ENCODE measurements around the gene CYP4Z1. TPM values are rescaled to one million over a fixed set of nuclear protein-coding genes. Genes with fewer than 3 reads are reported as not detected.

The CYP4Z1 gene
- total and polyA plus RNA-seq, 2 donors (not counting 1 experiment from before 2014, with no cell fraction given), result not detected

Other genes with a start within 250 kb of the CYP4Z1 start
- not detected in 2 replicates for gene CYP4A11, start 125.8 kb upstream of the CYP4Z1 start, total RNA-seq
- not detected in 2 replicates for gene CYP4A11, start 125.8 kb upstream of the CYP4Z1 start, polyA plus RNA-seq
- not detected in 2 replicates for gene CYP4X1, start 43.6 kb upstream of the CYP4Z1 start, total RNA-seq
- gene CYP4X1, start 43.6 kb upstream of the CYP4Z1 start, polyA plus RNA-seq, result not detected in 2 replicates
- not detected in 2 replicates for gene CYP4A22, start 70.2 kb downstream of the CYP4Z1 start, total RNA-seq
- gene CYP4A22, start 70.2 kb downstream of the CYP4Z1 start, polyA plus RNA-seq, result not detected in 2 replicates
- gene PDZK1IP1, start 122.8 kb downstream of the CYP4Z1 start, total RNA-seq, result not detected in 2 replicates
- 0.21 and 1.3 TPM in 2 replicates for gene PDZK1IP1, start 122.8 kb downstream of the CYP4Z1 start, polyA plus RNA-seq
- gene TAL1, start 165.0 kb downstream of the CYP4Z1 start, total RNA-seq, result not detected in 2 replicates
- gene TAL1, start 165.0 kb downstream of the CYP4Z1 start, polyA plus RNA-seq, result 0.06 TPM in 1 of 2 replicates, not detected in the other
- 1.6 and 1.8 TPM in 2 replicates for gene STIL, start 246.9 kb downstream of the CYP4Z1 start, total RNA-seq
- 0.79 and 1.2 TPM in 2 replicates for gene STIL, start 246.9 kb downstream of the CYP4Z1 start, polyA plus RNA-seq

All from B cell (primary cell).